HFF-Myc (cell line): ENCODE data around the gene LONP1.

Source experiments
- DNase-seq: peaks from one replicate; pipeline ENCODE4 v3.0.0-alpha.2; 2011; ENCODE audit warnings: low read depth; ENCODE audit errors: extremely low read depth
- H3K4me3 ChIP-seq: replicated peaks from 2 replicates; pipeline ENCODE4 v1.5.1; 2011; ENCODE audit warnings: low read depth, mild to moderate bottlenecking, control low read depth, low read length
- CTCF ChIP-seq: IDR thresholded peaks from 2 replicates; pipeline ENCODE4 v1.5.1; 2012; ENCODE audit warnings: mild to moderate bottlenecking, low read depth, low read length, control low read depth; ENCODE audit errors: missing control alignments

Gene LONP1

DNA sequence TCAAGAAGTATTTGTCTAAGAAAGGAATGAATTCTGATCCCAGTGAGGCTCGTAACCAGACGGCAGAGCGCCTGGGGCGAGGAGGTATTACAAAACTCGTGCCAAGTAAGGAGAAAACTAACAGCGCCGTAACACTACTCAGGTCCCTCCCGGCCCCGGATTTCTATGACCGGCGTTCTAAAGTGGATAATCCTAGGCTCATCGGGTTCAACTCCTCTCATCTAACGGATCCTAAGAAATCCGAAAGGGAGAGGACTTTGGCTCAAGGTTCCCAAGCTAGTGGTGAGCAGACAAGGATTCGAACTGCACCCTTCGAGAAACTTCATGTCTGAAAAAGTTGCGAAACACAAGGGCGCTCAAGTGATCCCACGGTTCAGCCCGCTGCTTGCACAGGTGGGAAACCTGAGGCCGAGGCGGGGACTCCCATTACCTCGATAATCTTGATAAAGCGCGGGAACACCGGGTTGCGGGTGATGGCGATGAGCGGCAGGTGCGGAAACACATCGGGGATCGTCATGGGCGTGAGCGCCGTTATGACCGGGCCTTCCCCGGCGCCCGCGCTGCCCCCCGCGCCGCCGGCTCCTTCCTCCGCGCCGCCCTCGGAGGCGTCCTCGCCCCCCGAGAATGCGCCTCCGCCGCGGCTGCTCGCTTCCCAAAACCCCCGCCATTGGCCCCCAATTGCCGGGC lies 529 bp downstream of the LONP1 start:
- no peak for DNase-seq
- H3K4me3 ChIP-seq, result peak overlapping the region; percentile 99
- TF ChIP-seq CTCF, result no peak

- peak overlapping the region; percentile 99 for H3K4me3 ChIP-seq
- TF ChIP-seq CTCF, result no peak
- DNase-seq, result no peak
These were observed 1.2 kb downstream of the LONP1 start for GRCh38 chr19:5718579-5719273.

- DNase-seq, result no peak
- no peak for TF ChIP-seq CTCF
- peak overlapping the region; percentile 99 for H3K4me3 ChIP-seq
These were observed 1.8 kb downstream of the LONP1 start for GRCh38 chr19:5718037-5718578.

- H3K4me3 ChIP-seq, result peak overlapping the region; percentile 99
- TF ChIP-seq CTCF, result no peak
- DNase-seq, result no peak
These were observed 2.6 kb downstream of the LONP1 start for GRCh38 chr19:5717215-5717935.

GRCh38 chr19:5714816-5715215 lies 5.1 kb downstream of the LONP1 start:
- no peak for TF ChIP-seq CTCF
- no peak overlapping the region for H3K4me3 ChIP-seq
- no peak for DNase-seq

DNA sequence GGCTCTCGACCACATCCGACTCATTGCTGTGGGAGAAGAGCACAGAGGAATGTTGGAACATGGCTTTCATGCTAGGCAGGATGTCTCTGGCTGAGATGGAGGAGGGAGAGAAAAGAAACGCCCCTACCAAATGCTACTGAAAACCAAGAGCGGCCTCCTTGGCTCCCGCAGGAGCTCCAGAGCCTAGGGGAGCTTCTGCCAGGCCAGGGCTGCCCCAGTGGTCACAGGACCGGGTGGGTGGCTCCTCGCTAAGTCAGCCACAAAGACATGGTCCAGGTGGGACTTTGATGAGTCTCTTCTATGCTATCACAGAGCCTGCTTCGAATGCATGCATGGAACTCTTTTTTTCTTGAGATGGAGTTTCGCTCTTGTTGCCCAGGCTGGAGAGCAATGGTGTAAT lies 6.7 kb downstream of the LONP1 start:
- H3K4me3 ChIP-seq, result no peak overlapping the region
- no peak for DNase-seq
- TF ChIP-seq CTCF, result no peak
